ENCODE measurements around the gene KISS1R. TPM values are rescaled to one million over a fixed set of nuclear protein-coding genes. Genes with fewer than 3 reads are reported as not detected.

KISS1R gene
- polyA plus RNA-seq, 1 donor (not counting 4 experiments of a cell fraction or from before 2014, with no cell fraction given) = not detected

- Histone ChIP-seq H3K9me3 (ENCODE audit: control insufficient read depth, low read depth, low read length) (no peaks in the 10 kb centered on the region), H4K20me1 (ENCODE audit: control insufficient read depth, extremely low read depth, insufficient read depth, low read length) (peaks cover 6% of the 10 kb centered on the region), H3K9me1 (ENCODE audit: control insufficient read depth, extremely low read depth, insufficient read depth, low read length) (peaks cover 2% of the 10 kb centered on the region), H3K4me1 (ENCODE audit: control insufficient read depth, extremely low read depth, insufficient read depth, low read length) (peaks cover 15% of the 10 kb centered on the region), H3K9ac (ENCODE audit: control insufficient read depth, extremely low read depth, insufficient read depth, low read length) (no peak overlapping the region), H3K79me2 (ENCODE audit: control insufficient read depth, insufficient read depth, low read length) (no peaks in the 10 kb centered on the region), H3K36me3 (ENCODE audit: control insufficient read depth in 2 of 2, extremely low read depth in 1 of 2, insufficient read depth in 2 of 2, low read length in 2 of 2) (peaks cover 0 to 4% of the 10 kb centered on the region in 2 experiments), H3K27me3 (ENCODE audit: control insufficient read depth, extremely low read depth, insufficient read depth, low read length) (peaks cover 3% of the 10 kb centered on the region), H2AFZ (ENCODE audit: control insufficient read depth, low read length) (no peak overlapping the region), H3K27ac (ENCODE audit: control insufficient read depth, insufficient read depth, low read length) (no peak overlapping the region), H3K4me2 (ENCODE audit: control insufficient read depth, extremely low read depth, insufficient read depth, low read depth, low read length) (no peak overlapping the region), H3K4me3 (ENCODE audit: control insufficient read depth in 2 of 3, extremely low read depth in 1 of 3, insufficient read depth in 2 of 3, low read depth in 1 of 3, low read length in 3 of 3) (no peak overlapping the region)
- dilution Hi-C loops (cut with MboI; ENCODE audit: extremely low pct_ligation_motif_present, low sequenced_read_pairs) = no loop called here
- no peak for FAIRE-seq
- no peak for TF ChIP-seq CTCF (optimal IDR thresholded peaks at IDR 0.05 in 1 of 3, IDR thresholded peaks at IDR 0.05 in 1 of 3, conservative IDR thresholded peaks at IDR 0.05 in 1 of 3; ENCODE audit: extremely low read depth in 1 of 3, insufficient read depth in 2 of 3, low read length in 3 of 3)
- no peak for DNase-seq (ENCODE audit: low read depth, low spot score)
Observed at GRCh38 chr19:939439-939838, 22.3 kb downstream of the KISS1R start.

- Histone ChIP-seq H3K4me2 (ENCODE audit: control insufficient read depth, extremely low read depth, insufficient read depth, low read depth, low read length) (no peak overlapping the region), H3K79me2 (ENCODE audit: control insufficient read depth, insufficient read depth, low read length) (no peaks in the 10 kb centered on the region), H3K36me3 (ENCODE audit: control insufficient read depth in 2 of 2, extremely low read depth in 1 of 2, insufficient read depth in 2 of 2, low read length in 2 of 2) (peaks cover 0 to 4% of the 10 kb centered on the region in 2 experiments), H3K4me1 (ENCODE audit: control insufficient read depth, extremely low read depth, insufficient read depth, low read length) (peaks cover 15% of the 10 kb centered on the region), H3K9me1 (ENCODE audit: control insufficient read depth, extremely low read depth, insufficient read depth, low read length) (peaks cover 2% of the 10 kb centered on the region), H3K9ac (ENCODE audit: control insufficient read depth, extremely low read depth, insufficient read depth, low read length) (no peak overlapping the region), H4K20me1 (ENCODE audit: control insufficient read depth, extremely low read depth, insufficient read depth, low read length) (peaks cover 6% of the 10 kb centered on the region), H2AFZ (ENCODE audit: control insufficient read depth, low read length) (no peak overlapping the region), H3K4me3 (ENCODE audit: control insufficient read depth in 2 of 3, extremely low read depth in 1 of 3, insufficient read depth in 2 of 3, low read depth in 1 of 3, low read length in 3 of 3) (no peak overlapping the region), H3K9me3 (ENCODE audit: control insufficient read depth, low read depth, low read length) (no peaks in the 10 kb centered on the region), H3K27ac (ENCODE audit: control insufficient read depth, insufficient read depth, low read length) (no peak overlapping the region), H3K27me3 (ENCODE audit: control insufficient read depth, extremely low read depth, insufficient read depth, low read length) (peaks cover 6% of the 10 kb centered on the region)
- dilution Hi-C loops (cut with MboI; ENCODE audit: extremely low pct_ligation_motif_present, low sequenced_read_pairs) = no loop called here
- FAIRE-seq = no peak
- TF ChIP-seq EZH2 (IDR thresholded peaks at IDR 0.05; ENCODE audit: low read length) = no peak
- TF ChIP-seq CTCF (optimal IDR thresholded peaks at IDR 0.05 in 1 of 3, IDR thresholded peaks at IDR 0.05 in 1 of 3, conservative IDR thresholded peaks at IDR 0.05 in 1 of 3; ENCODE audit: extremely low read depth in 1 of 3, insufficient read depth in 2 of 3, low read length in 3 of 3) = no peak
- DNase-seq (ENCODE audit: low read depth, low spot score) = no peak
Observed at GRCh38 chr19:939922-940321, 22.8 kb downstream of the KISS1R start.
